ENCODE measurements around the gene CFAP65. TPM values are rescaled to one million over a fixed set of nuclear protein-coding genes. Genes with fewer than 3 reads are reported as not detected.

The CFAP65 gene
- polyA plus RNA-seq, 3 donors: not detected

DNA sequence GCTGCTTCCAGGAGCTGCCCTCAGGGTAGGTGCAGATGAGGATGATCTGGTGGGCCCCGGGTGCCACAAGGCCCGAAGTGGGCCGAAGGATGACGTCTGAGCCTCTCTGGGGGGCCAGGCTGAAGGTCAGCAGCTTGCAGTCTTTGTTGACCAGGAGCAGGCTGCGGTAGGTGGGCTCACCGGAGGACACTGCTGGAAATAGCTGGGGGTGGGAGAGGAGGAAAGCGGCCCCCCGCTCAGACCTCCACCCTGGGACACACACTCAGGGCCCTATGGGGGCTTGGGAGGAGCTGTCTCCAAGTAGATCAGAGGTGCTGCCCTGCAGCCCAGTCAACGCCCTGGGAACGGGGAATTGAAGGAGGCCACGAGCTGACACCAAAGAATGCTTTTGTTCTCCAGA is 17.3 kb downstream of the CFAP65 start:
- Mint-ChIP-seq H3K27ac (no peak overlapping the region), H3K4me1 (peaks cover 11% of the 10 kb centered on the region), H3K4me3 (no peak overlapping the region), H3K36me3 (no peaks in the 10 kb centered on the region), H3K9me3 (peaks cover 0 to 1% (median 0%) of the 10 kb centered on the region in 7 donors), H3K27me3 (ENCODE audit: low read depth in 3 of 3) (peaks cover 4 to 13% (median 4%) of the 10 kb centered on the region in 3 donors)
- Histone ChIP-seq H3K27me3 (ENCODE audit: control insufficient read depth in 2 of 2, insufficient read depth in 2 of 2, low read length in 2 of 2) (no peaks in the 10 kb centered on the region), H3K9ac (ENCODE audit: insufficient read depth, low read length, poor library complexity, severe bottlenecking) (no peak overlapping the region), H3K4me3 (replicated peaks in 1 of 3; ENCODE audit: low read depth in 2 of 3, low read length in 3 of 3) (no peak overlapping the region), H3K4me2 (replicated peaks; ENCODE audit: extremely low read depth, low read length, poor library complexity, severe bottlenecking) (no peak overlapping the region), H3K4me1 (ENCODE audit: control insufficient read depth in 1 of 2, insufficient read depth in 2 of 2, low read length in 2 of 2) (peaks cover 11 to 17% of the 10 kb centered on the region in 2 donors), H3K9me3 (replicated peaks in 1 of 2; ENCODE audit: control insufficient read depth in 1 of 2, insufficient read depth in 1 of 2, low read length in 2 of 2) (no peaks in the 10 kb centered on the region), H3K27ac (ENCODE audit: low read depth in 1 of 2, low read length in 2 of 2) (no peak overlapping the region), H2AFZ (ENCODE audit: insufficient read depth, low read depth, low read length, poor library complexity, severe bottlenecking) (no peak overlapping the region), H3K36me3 (replicated peaks in 1 of 2; ENCODE audit: control insufficient read depth in 1 of 2, insufficient read depth in 2 of 2, low read length in 2 of 2) (no peaks in the 10 kb centered on the region), H4K20me1 (ENCODE audit: insufficient read depth, low read length) (no peaks in the 10 kb centered on the region), H3K79me2 (ENCODE audit: insufficient read depth, low read length) (no peaks in the 10 kb centered on the region)
- DNase-seq: no peak
- intact Hi-C loops (cut with micrococcal nuclease): no loop called here
- TF ChIP-seq, protein P1, sequence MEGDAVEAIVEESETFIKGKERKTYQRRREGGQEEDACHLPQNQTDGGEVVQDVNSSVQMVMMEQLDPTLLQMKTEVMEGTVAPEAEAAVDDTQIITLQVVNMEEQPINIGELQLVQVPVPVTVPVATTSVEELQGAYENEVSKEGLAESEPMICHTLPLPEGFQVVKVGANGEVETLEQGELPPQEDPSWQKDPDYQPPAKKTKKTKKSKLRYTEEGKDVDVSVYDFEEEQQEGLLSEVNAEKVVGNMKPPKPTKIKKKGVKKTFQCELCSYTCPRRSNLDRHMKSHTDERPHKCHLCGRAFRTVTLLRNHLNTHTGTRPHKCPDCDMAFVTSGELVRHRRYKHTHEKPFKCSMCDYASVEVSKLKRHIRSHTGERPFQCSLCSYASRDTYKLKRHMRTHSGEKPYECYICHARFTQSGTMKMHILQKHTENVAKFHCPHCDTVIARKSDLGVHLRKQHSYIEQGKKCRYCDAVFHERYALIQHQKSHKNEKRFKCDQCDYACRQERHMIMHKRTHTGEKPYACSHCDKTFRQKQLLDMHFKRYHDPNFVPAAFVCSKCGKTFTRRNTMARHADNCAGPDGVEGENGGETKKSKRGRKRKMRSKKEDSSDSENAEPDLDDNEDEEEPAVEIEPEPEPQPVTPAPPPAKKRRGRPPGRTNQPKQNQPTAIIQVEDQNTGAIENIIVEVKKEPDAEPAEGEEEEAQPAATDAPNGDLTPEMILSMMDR (IDR thresholded peaks at IDR 0.05): no peak
- WGBS (ENCODE audit: insufficient coverage): 88% methylated on average over 6 of the region's 11 CpGs

DNA sequence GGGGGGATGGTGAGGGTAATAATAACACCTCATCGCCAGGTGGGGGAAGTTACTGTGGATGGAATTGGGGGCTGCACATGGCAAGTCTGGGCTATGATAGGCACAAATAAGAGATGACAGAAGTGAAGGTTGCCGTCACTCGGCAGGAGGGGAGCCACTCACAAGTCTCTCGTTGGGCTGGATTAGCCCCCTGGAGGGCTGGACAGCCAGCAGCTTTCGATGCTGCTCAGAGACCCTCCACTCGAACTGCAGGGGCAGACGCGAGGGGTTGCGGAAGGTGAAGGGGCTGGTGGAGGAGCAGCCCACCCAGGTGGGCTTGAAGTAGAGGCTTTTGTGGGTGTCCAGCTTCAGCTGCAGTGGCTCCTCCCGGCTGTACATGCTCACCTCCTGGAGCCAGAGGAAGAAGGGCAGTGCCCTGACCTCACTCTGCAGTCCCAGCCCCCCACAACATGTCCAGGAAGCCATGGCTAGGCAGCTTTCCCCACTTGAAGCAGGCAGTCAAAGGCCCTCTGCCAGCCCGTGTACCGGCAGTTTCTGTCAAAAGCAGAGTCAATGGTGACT is 18.2 kb downstream of the CFAP65 start:
- H3K36me3 ChIP-seq (replicated peaks in 1 of 2; ENCODE audit: control insufficient read depth in 1 of 2, insufficient read depth in 2 of 2, low read length in 2 of 2): no peaks in the 10 kb centered on the region

More for the DNA sequence above, 18.2 kb downstream of the CFAP65 start:
- Histone ChIP-seq H4K20me1 (ENCODE audit: insufficient read depth, low read length) (no peaks in the 10 kb centered on the region), H3K79me2 (ENCODE audit: insufficient read depth, low read length) (no peaks in the 10 kb centered on the region), H3K27me3 (ENCODE audit: control insufficient read depth in 2 of 2, insufficient read depth in 2 of 2, low read length in 2 of 2) (no peaks in the 10 kb centered on the region), H3K4me3 (replicated peaks in 1 of 3; ENCODE audit: low read depth in 2 of 3, low read length in 3 of 3) (no peak overlapping the region), H2AFZ (ENCODE audit: insufficient read depth, low read depth, low read length, poor library complexity, severe bottlenecking) (no peak overlapping the region), H3K9ac (ENCODE audit: insufficient read depth, low read length, poor library complexity, severe bottlenecking) (no peak overlapping the region), H3K4me1 (ENCODE audit: control insufficient read depth in 1 of 2, insufficient read depth in 2 of 2, low read length in 2 of 2) (peaks cover 11 to 17% of the 10 kb centered on the region in 2 donors), H3K4me2 (replicated peaks; ENCODE audit: extremely low read depth, low read length, poor library complexity, severe bottlenecking) (no peak overlapping the region), H3K27ac (ENCODE audit: low read depth in 1 of 2, low read length in 2 of 2) (no peak overlapping the region), H3K9me3 (replicated peaks in 1 of 2; ENCODE audit: control insufficient read depth in 1 of 2, insufficient read depth in 1 of 2, low read length in 2 of 2) (no peaks in the 10 kb centered on the region)
- Mint-ChIP-seq H3K9me3 (no peaks in the 10 kb centered on the region), H3K4me3 (no peak overlapping the region), H3K27ac (no peak overlapping the region), H3K4me1 (peaks cover 11% of the 10 kb centered on the region), H3K27me3 (ENCODE audit: low read depth in 3 of 3) (peaks cover 2 to 10% (median 4%) of the 10 kb centered on the region in 3 donors), H3K36me3 (no peaks in the 10 kb centered on the region)
- DNase-seq: no peak
- TF ChIP-seq, protein P1 (IDR thresholded peaks at IDR 0.05): no peak
- intact Hi-C loops (cut with micrococcal nuclease): no loop called here
- 96% methylated on average over 6 of the region's 12 CpGs for WGBS (ENCODE audit: insufficient coverage)
